Endodermal cell (in vitro differentiated cells): ENCODE results near the gene FAM228B. TPM values are rescaled to one million over a fixed set of nuclear protein-coding genes. Genes with fewer than 3 reads are reported as not detected.
"Not testable (repeated sequence)": the region's sequence is repeated elsewhere in the genome, so short reads cannot be mapped to it uniquely, and the experiment has no call there.

Source experiments
- DNase-seq: peaks from one replicate; pipeline ENCODE4 v3.0.0-alpha.2; 2017
- H3K27ac ChIP-seq: 2 replicates; pipeline ENCODE4 v1.5.1; 2013; ENCODE audit warnings: mild to moderate bottlenecking, low read depth, low read length, moderate library complexity
- H3K27me3 ChIP-seq: 2 replicates; pipeline ENCODE4 v1.6.1; 2013; ENCODE audit warnings: mild to moderate bottlenecking, low read length, moderate library complexity; ENCODE audit not compliant: insufficient read depth, control insufficient read depth, poor library complexity, severe bottlenecking
- H3K36me3 ChIP-seq: 2 replicates; pipeline ENCODE4 v1.7.0; 2013; ENCODE audit warnings: mild to moderate bottlenecking, low read length, moderate library complexity; ENCODE audit not compliant: control insufficient read depth, insufficient read depth
- H3K4me1 ChIP-seq: one replicate; pipeline ENCODE4 v1.7.0; 2013; ENCODE audit warnings: low read length; ENCODE audit not compliant: control insufficient read depth, insufficient read depth
- H3K4me3 ChIP-seq: 2 replicates; pipeline ENCODE4 v1.5.1; 2013; ENCODE audit warnings: mild to moderate bottlenecking, low read length, moderate library complexity
- H3K9ac ChIP-seq: 2 replicates; pipeline ENCODE4 v1.6.1; 2013; ENCODE audit warnings: mild to moderate bottlenecking, low read length, moderate library complexity; ENCODE audit not compliant: poor library complexity, severe bottlenecking; ENCODE audit errors: extremely low read depth
- H3K9me3 ChIP-seq: 2 replicates; pipeline ENCODE4 v1.6.1; 2013; ENCODE audit warnings: mild to moderate bottlenecking, low read length, moderate library complexity; ENCODE audit not compliant: control insufficient read depth
- H3K27ac Mint-ChIP-seq: 2 replicates; pipeline ENCODE4 v1.8.0; 2020; ENCODE audit warnings: mixed read lengths
- H3K27me3 Mint-ChIP-seq: 2 replicates; pipeline ENCODE4 v1.8.0; 2021; ENCODE audit warnings: mild to moderate bottlenecking, mixed read lengths; ENCODE audit not compliant: insufficient read depth
- H3K36me3 Mint-ChIP-seq: 2 replicates; pipeline ENCODE4 v1.8.0; 2020; ENCODE audit warnings: low read depth, mixed read lengths
- H3K4me1 Mint-ChIP-seq: 2 replicates; pipeline ENCODE4 v1.8.0; 2020; ENCODE audit warnings: mixed read lengths
- H3K4me3 Mint-ChIP-seq: 2 replicates; pipeline ENCODE4 v1.8.0; 2020; ENCODE audit warnings: mild to moderate bottlenecking, moderate library complexity, mixed read lengths
- H3K9me3 Mint-ChIP-seq: 2 replicates; pipeline ENCODE4 v1.8.0; 2020; ENCODE audit warnings: mild to moderate bottlenecking, mixed read lengths
- WGBS, 2 experiments: methylation state at CpG; one replicate each; pipeline versions ENCODE4 v1.1.5 to v1.1.7; 2013; ENCODE audit warnings: missing lambda C conversion rate in 2 of 2, mixed read lengths in 1 of 2; ENCODE audit not compliant: insufficient coverage in 1 of 2, insufficient read length in 1 of 2; 5-methylcytosine and 5-hydroxymethylcytosine counted together
- total RNA-seq, 2 donors: library from RNA; stranded (reverse); fragmentation: NEBNext Ultra II Directional in 1 of 2; extraction: Animal tissue kit (Norgen Biotek cat#: 25700) in 1 of 2; gene quantifications; 2 replicates in 1 of 2; 3 replicates in 1 of 2; pipeline ENCODE4 v1.2.1, GENCODE V29; 2021
- TF ChIP-seq, protein P1 (sequence below): fragments of 200-600 bp; sonication (generic); conservative IDR thresholded peaks from 2 replicates; pipeline ENCODE4 v1.5.0; 2021; ENCODE audit warnings: antibody characterized with exemption, mild to moderate bottlenecking

Gene FAM228B
- total RNA-seq, 2 donors from 2014 or later: 13.2 to 14.6 TPM

DNA sequence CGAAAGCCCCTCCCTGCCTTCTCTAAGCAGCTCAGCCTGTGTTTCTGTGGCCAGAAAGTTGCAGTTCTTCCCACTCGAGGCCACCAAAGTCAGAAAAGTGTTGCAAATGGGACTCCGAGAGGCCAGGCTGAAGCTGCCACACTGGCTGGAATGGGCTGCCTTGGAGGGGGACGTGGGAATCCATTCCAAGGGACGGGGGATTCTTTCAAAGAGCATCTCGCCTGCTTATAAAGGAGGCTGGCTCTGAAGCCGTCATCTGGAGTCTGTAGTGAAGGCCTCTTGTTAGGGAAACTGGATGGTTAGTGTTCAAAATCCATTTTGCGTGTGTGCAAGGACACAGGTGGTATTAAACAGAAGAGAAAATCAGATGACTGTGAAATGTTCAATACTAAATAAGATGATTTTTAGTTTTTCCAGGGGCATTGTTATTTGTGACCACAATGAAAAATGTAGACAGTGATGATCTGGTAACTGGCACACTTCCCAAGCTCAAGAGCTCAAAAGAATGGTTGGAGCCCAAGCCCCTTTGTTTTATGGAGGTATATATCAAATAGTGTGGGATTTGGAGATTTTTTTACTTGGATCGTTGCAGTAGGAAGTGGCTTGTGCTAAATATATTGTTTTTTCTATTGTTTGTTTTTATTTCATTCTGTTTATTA lies 782 bp downstream of the FAM228B start:
- Mint-ChIP-seq H3K36me3 (peaks cover 7% of the 10 kb centered on the region), H3K4me3 (peak overlapping the region; percentile 67), H3K27me3 (no peaks in the 10 kb centered on the region), H3K27ac (peak overlapping the region; percentile 86), H3K9me3 (no peaks in the 10 kb centered on the region), H3K4me1 (peaks cover 7% of the 10 kb centered on the region)
- Histone ChIP-seq H3K9ac (peak overlapping the region; percentile 61), H3K9me3 (no peaks in the 10 kb centered on the region), H3K4me1 (no peaks in the 10 kb centered on the region), H3K27me3 (no peaks in the 10 kb centered on the region), H3K4me3 (peak overlapping the region; percentile 85), H3K27ac (peak overlapping the region; percentile 47), H3K36me3 (no peaks in the 10 kb centered on the region)
- WGBS, 2 experiments: 42 to 60% methylated on average over 2 to 8 of the region's 9 CpGs
- DNase-seq: peak; percentile 79
- TF ChIP-seq, protein P1, sequence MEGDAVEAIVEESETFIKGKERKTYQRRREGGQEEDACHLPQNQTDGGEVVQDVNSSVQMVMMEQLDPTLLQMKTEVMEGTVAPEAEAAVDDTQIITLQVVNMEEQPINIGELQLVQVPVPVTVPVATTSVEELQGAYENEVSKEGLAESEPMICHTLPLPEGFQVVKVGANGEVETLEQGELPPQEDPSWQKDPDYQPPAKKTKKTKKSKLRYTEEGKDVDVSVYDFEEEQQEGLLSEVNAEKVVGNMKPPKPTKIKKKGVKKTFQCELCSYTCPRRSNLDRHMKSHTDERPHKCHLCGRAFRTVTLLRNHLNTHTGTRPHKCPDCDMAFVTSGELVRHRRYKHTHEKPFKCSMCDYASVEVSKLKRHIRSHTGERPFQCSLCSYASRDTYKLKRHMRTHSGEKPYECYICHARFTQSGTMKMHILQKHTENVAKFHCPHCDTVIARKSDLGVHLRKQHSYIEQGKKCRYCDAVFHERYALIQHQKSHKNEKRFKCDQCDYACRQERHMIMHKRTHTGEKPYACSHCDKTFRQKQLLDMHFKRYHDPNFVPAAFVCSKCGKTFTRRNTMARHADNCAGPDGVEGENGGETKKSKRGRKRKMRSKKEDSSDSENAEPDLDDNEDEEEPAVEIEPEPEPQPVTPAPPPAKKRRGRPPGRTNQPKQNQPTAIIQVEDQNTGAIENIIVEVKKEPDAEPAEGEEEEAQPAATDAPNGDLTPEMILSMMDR: no peak

DNA sequence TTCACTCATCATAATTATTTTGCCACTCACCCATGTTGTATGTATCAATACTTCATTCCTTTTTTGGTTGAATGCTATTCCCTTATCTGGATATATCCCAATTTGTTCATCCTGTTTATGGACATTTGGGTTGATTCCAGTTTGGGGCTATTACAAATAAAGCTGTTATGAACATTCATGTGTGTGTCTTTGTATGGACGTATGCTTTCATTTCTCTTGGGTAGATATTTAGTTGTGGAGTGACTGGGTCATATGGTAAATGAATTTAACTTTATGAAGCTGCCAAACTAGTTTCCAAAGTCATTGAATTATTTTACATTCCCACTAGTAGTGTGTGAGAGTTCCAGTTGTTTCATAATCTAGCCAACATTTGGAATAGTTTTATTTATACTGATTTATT lies 2.7 kb downstream of the FAM228B start:
- peaks cover 7% of the 10 kb centered on the region for H3K4me1 Mint-ChIP-seq
- H3K27me3 Mint-ChIP-seq: peaks cover 3% of the 10 kb centered on the region
- Histone ChIP-seq H3K27ac (no peak overlapping the region), H3K9ac (no peak overlapping the region), H3K4me3 (no peak overlapping the region), H3K4me1 (no peaks in the 10 kb centered on the region), H3K27me3 (no peaks in the 10 kb centered on the region), H3K9me3 (no peaks in the 10 kb centered on the region), H3K36me3 (no peaks in the 10 kb centered on the region)
- no peaks in the 10 kb centered on the region for H3K9me3 Mint-ChIP-seq
- TF ChIP-seq, protein P1: no peak
- WGBS, 2 experiments: 74% methylated on average over 1 of the region's 1 CpG; no CpG with 5 or more reads in 1 of the 2 experiments
- no peak overlapping the region for H3K4me3 Mint-ChIP-seq
- no peak for DNase-seq
- H3K27ac Mint-ChIP-seq: no peak overlapping the region
- H3K36me3 Mint-ChIP-seq: peaks cover 7% of the 10 kb centered on the region

DNA sequence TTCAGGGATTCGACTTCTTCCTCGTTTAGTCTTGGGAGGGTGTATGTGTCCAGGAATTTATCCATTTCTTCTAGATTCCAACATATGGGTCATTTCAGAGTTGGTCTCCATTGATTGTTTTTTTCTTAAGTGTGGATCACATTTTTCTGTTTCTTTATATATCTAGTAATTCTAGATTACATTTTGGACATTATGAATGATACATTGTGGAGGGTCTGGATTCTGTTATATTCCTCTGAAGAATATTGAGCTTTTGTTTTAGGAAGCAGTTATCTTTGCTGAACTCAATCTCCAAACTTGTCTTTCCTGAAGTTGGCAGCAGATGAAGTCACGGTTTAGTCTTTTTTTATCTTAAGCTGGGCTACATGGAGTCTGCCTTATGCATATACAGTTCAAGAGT lies 9.3 kb downstream of the FAM228B start:
- TF ChIP-seq, protein P1: no peak
- no peaks in the 10 kb centered on the region for H3K4me1 Mint-ChIP-seq
- H3K36me3 Mint-ChIP-seq: peaks cover 9% of the 10 kb centered on the region
- no peaks in the 10 kb centered on the region for H3K9me3 ChIP-seq
- no peak overlapping the region for H3K27ac Mint-ChIP-seq
- no peaks in the 10 kb centered on the region for H3K36me3 ChIP-seq
- no peak for DNase-seq
- no peaks in the 10 kb centered on the region for H3K4me1 ChIP-seq
- H3K4me3 ChIP-seq: no peak overlapping the region
- no peak overlapping the region for H3K27ac ChIP-seq
- H3K27me3 Mint-ChIP-seq: peaks cover 5% of the 10 kb centered on the region
- no peak overlapping the region for H3K4me3 Mint-ChIP-seq
- 86 to 96% methylated on average over 1 to 3 of the region's 3 CpGs for whole genome bisulfite sequencing, 2 experiments
- H3K9me3 Mint-ChIP-seq: peaks cover 5% of the 10 kb centered on the region
- no peak overlapping the region for H3K9ac ChIP-seq
- H3K27me3 ChIP-seq: no peaks in the 10 kb centered on the region

DNA sequence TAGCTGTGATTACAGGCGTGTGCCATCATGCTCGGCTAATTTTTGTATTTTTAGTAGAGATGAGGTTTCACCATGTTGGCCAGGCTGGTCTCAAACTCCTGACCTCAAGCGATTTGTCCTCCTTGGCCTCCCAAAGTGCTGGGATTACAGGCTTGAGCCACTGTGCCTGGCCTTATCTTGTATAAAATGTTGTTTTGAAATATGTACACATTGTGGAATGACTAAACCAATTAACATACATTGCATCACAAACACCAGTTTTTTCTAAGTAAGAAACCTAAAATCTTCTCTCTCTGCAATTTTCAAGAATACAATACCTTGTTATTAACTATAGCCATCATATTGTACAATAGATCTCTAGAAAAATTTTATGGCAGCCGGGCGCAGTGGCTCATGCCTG lies 17.0 kb downstream of the FAM228B start:
- not testable (repeated sequence) for H3K36me3 ChIP-seq, DNase-seq, H3K27me3 Mint-ChIP-seq, H3K4me1 ChIP-seq, H3K27ac ChIP-seq, H3K4me3 Mint-ChIP-seq, H3K9me3 ChIP-seq, H3K4me1 Mint-ChIP-seq, H3K4me3 ChIP-seq, H3K27ac Mint-ChIP-seq, H3K9ac ChIP-seq, H3K27me3 ChIP-seq, H3K9me3 Mint-ChIP-seq
- H3K36me3 Mint-ChIP-seq: peaks cover 21% of the 10 kb centered on the region
- WGBS, 2 experiments: 91 to 92% methylated on average over 4 to 5 of the region's 5 CpGs
